Skin epidermis (tissue), 12 donors: ENCODE results near the gene UPF3A.
"Not testable (repeated sequence)": the region's sequence is repeated elsewhere in the genome, so short reads cannot be mapped to it uniquely, and the experiment has no call there.

ENCODE experiments used
- H3K27ac ChIP-seq, 21 experiments: fragments of 200-600 bp; sonication (generic) in 11 of 21; one replicate each; pipeline ENCODE4 v1.5.0; 2020; ENCODE audit warnings: mild to moderate bottlenecking in 3 of 21, inconsistent platforms in 2 of 21, moderate library complexity in 2 of 21
- H3K4me3 ChIP-seq, 7 experiments: fragments of 200-600 bp; sonication (generic) in 2 of 7; one replicate each; pipeline ENCODE4 v1.5.0; 2020; ENCODE audit warnings: inconsistent platforms in 2 of 7, mild to moderate bottlenecking in 2 of 7, moderate library complexity in 1 of 7

The UPF3A gene

DNA sequence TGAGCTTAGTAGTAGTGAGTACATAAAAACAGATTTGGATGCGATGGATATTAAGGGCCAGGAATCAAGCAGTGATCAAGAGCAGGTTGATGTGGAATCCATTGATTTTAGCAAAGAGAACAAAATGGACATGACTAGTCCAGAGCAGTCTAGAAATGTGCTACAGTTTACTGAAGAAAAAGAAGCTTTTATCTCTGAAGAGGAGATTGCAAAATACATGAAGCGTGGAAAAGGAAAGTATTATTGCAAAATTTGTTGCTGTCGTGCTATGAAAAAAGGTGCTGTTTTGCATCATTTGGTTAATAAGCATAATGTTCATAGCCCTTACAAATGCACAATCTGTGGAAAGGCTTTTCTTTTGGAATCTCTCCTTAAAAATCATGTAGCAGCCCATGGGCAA lies 44.3 kb downstream of the UPF3A start:
- H3K4me3 ChIP-seq = no peak overlapping the region
- H3K27ac ChIP-seq = peak overlapping the region in 1 of 21 experiments; percentile 12

- H3K4me3 ChIP-seq = no peak overlapping the region
- H3K27ac ChIP-seq = no peak overlapping the region
Measured at GRCh38 chr13:114328034-114328433, 46.6 kb downstream of the UPF3A start.

DNA sequence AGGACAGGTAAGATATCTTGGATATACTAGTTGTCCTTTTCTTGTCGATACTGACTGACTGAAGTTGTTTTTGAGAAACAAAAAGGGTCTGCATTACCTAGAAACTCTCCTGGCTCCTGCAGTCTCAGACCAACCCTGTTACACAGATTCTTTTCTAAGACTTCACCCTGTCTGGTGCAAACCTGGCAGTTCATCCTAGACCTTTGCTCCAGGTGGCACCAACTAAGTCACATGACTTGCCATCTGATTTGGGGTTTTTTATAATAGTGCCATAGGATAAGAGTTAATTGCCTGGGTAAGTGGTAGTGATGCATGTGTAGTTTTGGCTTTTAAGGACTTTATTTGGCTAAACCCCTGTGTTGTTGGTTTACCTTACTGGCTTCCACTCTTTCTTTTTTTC lies 47.2 kb downstream of the UPF3A start:
- H3K27ac ChIP-seq = no peak overlapping the region
- no peak overlapping the region for H3K4me3 ChIP-seq

DNA sequence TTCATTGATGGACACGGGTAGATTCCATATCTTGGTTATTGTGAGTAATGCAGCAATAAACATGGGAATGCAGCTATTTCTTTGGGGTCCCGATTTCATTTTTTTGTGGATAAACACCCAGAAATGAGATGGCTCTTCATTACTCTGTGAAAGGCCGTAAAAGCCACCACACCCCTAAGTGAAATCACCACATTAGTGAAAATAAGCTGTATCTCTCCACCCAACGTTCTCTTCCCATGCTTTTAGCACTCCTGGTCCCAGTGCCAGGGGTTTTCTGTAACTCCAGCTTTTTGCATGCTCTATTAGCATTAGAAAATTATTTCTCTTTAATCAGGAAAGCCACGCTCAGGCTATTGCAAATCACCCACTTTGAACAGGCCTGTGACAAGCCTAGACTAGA lies 48.7 kb downstream of the UPF3A start:
- Histone ChIP-seq H3K27ac (peak overlapping the region in 1 of 21 experiments; percentile 7), H3K4me3 (no peak overlapping the region)

GRCh38 chr13:114333881-114334280 lies 52.5 kb downstream of the UPF3A start:
- H3K4me3 ChIP-seq, H3K27ac ChIP-seq: not testable (repeated sequence)

DNA sequence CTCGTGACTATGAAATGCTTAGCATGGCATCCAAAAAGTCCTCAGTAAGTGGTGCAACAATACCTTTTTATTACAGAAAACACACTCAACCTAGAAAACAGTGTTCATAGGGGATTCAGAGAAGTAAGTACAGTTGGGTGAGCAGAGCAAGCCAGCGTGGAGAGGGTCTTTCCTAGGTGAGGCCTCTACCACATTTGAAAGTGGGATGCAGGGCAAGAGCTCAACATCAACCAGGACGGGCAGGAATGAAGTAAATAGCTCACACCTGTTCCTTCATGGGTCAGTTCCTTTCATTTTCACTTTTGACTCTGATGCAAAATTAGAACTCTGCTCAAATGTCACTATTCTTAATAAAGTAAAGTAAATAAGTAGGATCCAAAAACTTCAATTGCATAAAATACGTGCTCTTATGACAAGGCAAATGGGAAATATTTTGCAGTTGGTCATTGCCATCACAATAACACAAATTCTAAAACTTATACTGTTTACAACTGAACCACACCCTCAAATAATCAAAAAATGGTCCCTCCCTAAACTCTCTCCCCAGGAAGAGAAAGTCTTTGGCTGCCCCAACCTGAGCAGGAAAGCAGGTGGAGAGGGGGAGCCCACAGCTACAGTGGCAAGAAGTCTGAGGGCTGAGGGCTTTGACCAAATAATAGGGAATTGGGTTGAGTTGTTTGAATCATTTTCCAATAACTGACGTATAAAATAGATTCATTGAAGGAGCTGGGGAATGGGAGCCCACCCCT lies 53.1 kb downstream of the UPF3A start:
- no peak overlapping the region for H3K27ac ChIP-seq
- H3K4me3 ChIP-seq = no peak overlapping the region

GRCh38 chr13:114336457-114336856 lies 55.1 kb downstream of the UPF3A start:
- H3K4me3 ChIP-seq, H3K27ac ChIP-seq: not testable (repeated sequence)

- Histone ChIP-seq H3K27ac (no peak overlapping the region), H3K4me3 (no peak overlapping the region)
Measured at GRCh38 chr13:114338959-114339358, 57.6 kb downstream of the UPF3A start.

GRCh38 chr13:114339857-114340534 lies 58.6 kb downstream of the UPF3A start:
- no peak overlapping the region for H3K4me3 ChIP-seq
- H3K27ac ChIP-seq = no peak overlapping the region

DNA sequence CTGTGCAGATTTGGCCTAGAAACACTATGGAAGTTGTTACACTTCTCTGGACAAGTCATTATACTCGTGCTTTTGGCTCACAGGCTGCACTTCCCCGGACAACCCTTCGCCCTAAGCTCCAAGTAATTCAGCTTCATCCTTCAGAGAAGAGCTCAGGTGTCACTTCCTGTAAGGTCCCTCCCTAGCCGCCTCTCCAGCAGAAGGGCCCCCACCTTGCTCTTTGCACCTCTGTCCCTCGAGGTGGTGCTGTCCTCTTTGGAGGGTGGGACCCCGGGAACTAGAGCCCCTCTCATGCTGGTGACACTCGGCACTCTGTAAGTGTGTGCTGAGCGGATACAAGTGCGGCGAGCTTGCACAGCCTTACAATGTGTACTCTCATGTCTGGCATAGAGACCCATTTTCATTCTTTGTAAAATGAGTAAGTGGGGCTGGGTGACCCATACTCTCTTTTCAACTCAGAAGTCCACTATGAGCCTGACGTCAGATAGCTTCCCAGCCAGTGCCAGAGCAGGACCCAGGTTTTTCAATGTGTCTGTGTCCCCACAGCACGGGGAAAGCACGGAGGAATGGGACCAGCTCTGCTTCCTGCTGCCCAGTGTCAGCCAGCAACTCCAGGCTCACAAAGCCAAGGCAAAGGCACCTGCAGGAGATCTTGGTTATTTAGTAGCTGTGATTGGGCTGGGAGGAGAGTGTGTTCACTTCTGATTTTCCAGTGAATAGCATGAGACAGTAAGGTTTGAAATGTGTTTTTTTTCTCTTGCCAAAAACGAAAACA lies 59.8 kb downstream of the UPF3A start:
- H3K27ac ChIP-seq = no peak overlapping the region
- H3K4me3 ChIP-seq = no peak overlapping the region

GRCh38 chr13:114347256-114347655 lies 65.9 kb downstream of the UPF3A start:
- not testable (repeated sequence) for H3K27ac ChIP-seq, H3K4me3 ChIP-seq

- H3K27ac ChIP-seq, H3K4me3 ChIP-seq: not testable (repeated sequence)
Measured at GRCh38 chr13:114352763-114353162, 71.4 kb downstream of the UPF3A start.

GRCh38 chr13:114353382-114353781 lies 72.0 kb downstream of the UPF3A start:
- not testable (repeated sequence) for H3K4me3 ChIP-seq, H3K27ac ChIP-seq
